Measurements from ENCODE around the gene RMC1. TPM values are rescaled to one million over a fixed set of nuclear protein-coding genes. Genes with fewer than 3 reads are reported as not detected.

Gene RMC1
- total RNA-seq, 1 experiment from 2014 or later: 39.8 TPM

- no TSS peak for BruUV-seq (replicated peaks)
- Histone ChIP-seq H3K4me3 (ENCODE audit: low read depth, low read length, poor library complexity, severe bottlenecking) (no peak overlapping the region), H3K36me3 (ENCODE audit: insufficient read depth, low read length, poor library complexity, severe bottlenecking) (no peaks in the 10 kb centered on the region), H3K27ac (ENCODE audit: low read depth, low read length, poor library complexity, severe bottlenecking) (no peak overlapping the region), H3K27me3 (replicated peaks; ENCODE audit: insufficient read depth, low read depth, low read length, poor library complexity) (no peaks in the 10 kb centered on the region), H3K4me1 (ENCODE audit: insufficient read depth, low read length, poor library complexity, severe bottlenecking) (no peaks in the 10 kb centered on the region), H3K9me3 (ENCODE audit: low read depth, low read length, poor library complexity, severe bottlenecking) (peaks cover 5% of the 10 kb centered on the region)
- intact Hi-C loops (cut with micrococcal nuclease; ENCODE audit: unreplicated experiment): no loop called here
- no peak for DNase-seq (ENCODE audit: low spot score)
- ChIA-PET CTCF (no interaction called here), POLR2A (ENCODE audit: low non-redundant PET) (no interaction called here)
- TF ChIP-seq EZH2 (IDR thresholded peaks at IDR 0.05; ENCODE audit: borderline replicate concordance, low read depth, low read length, poor library complexity, severe bottlenecking) (no peak), CTCF (conservative IDR thresholded peaks at IDR 0.05; ENCODE audit: low read depth, low read length) (no peak)
Measured at GRCh38 chr18:23493654-23494053, 9.7 kb upstream of the RMC1 start.

- ChIA-PET CTCF (no interaction called here), POLR2A (ENCODE audit: low non-redundant PET) (no interaction called here)
- no peak overlapping the region for H3K27ac ChIP-seq (ENCODE audit: low read depth, low read length, poor library complexity, severe bottlenecking)
- H3K4me3 ChIP-seq (ENCODE audit: low read depth, low read length, poor library complexity, severe bottlenecking): no peak overlapping the region
- DNase-seq (ENCODE audit: low spot score): no peak
- BruUV-seq (replicated peaks): no TSS peak
- intact Hi-C loops (cut with micrococcal nuclease; ENCODE audit: unreplicated experiment): loop anchor here (5.0 kb wide), 2 partner anchors 207 to 427 kb away; no protein-coding TSS in a partner anchor
- no peaks in the 10 kb centered on the region for H3K4me1 ChIP-seq (ENCODE audit: insufficient read depth, low read length, poor library complexity, severe bottlenecking)
- H3K9me3 ChIP-seq (ENCODE audit: low read depth, low read length, poor library complexity, severe bottlenecking): peaks cover 5% of the 10 kb centered on the region
- no peaks in the 10 kb centered on the region for H3K27me3 ChIP-seq (replicated peaks; ENCODE audit: insufficient read depth, low read depth, low read length, poor library complexity)
- H3K36me3 ChIP-seq (ENCODE audit: insufficient read depth, low read length, poor library complexity, severe bottlenecking): no peaks in the 10 kb centered on the region
- TF ChIP-seq EZH2 (IDR thresholded peaks at IDR 0.05; ENCODE audit: borderline replicate concordance, low read depth, low read length, poor library complexity, severe bottlenecking) (no peak), CTCF (conservative IDR thresholded peaks at IDR 0.05; ENCODE audit: low read depth, low read length) (no peak)
Measured at GRCh38 chr18:23494992-23495391, 8.3 kb upstream of the RMC1 start.

- intact Hi-C loops (cut with micrococcal nuclease; ENCODE audit: unreplicated experiment): loop anchor here (5.0 kb wide), 2 partner anchors 206 to 426 kb away; no protein-coding TSS in a partner anchor
- POLR2A ChIA-PET (ENCODE audit: low non-redundant PET): no interaction called here
- Histone ChIP-seq H3K27ac (ENCODE audit: low read depth, low read length, poor library complexity, severe bottlenecking) (no peak overlapping the region), H3K4me1 (ENCODE audit: insufficient read depth, low read length, poor library complexity, severe bottlenecking) (no peaks in the 10 kb centered on the region), H3K9me3 (ENCODE audit: low read depth, low read length, poor library complexity, severe bottlenecking) (peaks cover under 1% of the 10 kb centered on the region), H3K4me3 (ENCODE audit: low read depth, low read length, poor library complexity, severe bottlenecking) (no peak overlapping the region), H3K27me3 (replicated peaks; ENCODE audit: insufficient read depth, low read depth, low read length, poor library complexity) (no peaks in the 10 kb centered on the region), H3K36me3 (ENCODE audit: insufficient read depth, low read length, poor library complexity, severe bottlenecking) (no peaks in the 10 kb centered on the region)
- TF ChIP-seq EZH2 (IDR thresholded peaks at IDR 0.05; ENCODE audit: borderline replicate concordance, low read depth, low read length, poor library complexity, severe bottlenecking) (no peak), CTCF (conservative IDR thresholded peaks at IDR 0.05; ENCODE audit: low read depth, low read length) (no peak)
- DNase-seq (ENCODE audit: low spot score): no peak
- CTCF ChIA-PET: no interaction called here
- no TSS peak for BruUV-seq (replicated peaks)
Measured at GRCh38 chr18:23495723-23496440, 7.4 kb upstream of the RMC1 start.
